Choroid plexus epithelial cell (primary cell): Measurements from ENCODE around the gene NEK10.

Experiments
- DNase-seq: peaks from one replicate; pipeline ENCODE4 v3.0.0-alpha.2; 2010; ENCODE audit warnings: low read depth
- H3K4me3 ChIP-seq: 2 replicates; pipeline ENCODE4 v1.5.1; 2011; ENCODE audit warnings: low read depth, mild to moderate bottlenecking, control low read depth, low read length, moderate library complexity
- TF ChIP-seq, protein P1 (sequence below): conservative IDR thresholded peaks from 2 replicates; pipeline ENCODE4 v1.5.1; 2011; ENCODE audit warnings: low read depth, mild to moderate bottlenecking, control low read depth, inconsistent platforms, low read length, moderate library complexity

NEK10 gene

DNA sequence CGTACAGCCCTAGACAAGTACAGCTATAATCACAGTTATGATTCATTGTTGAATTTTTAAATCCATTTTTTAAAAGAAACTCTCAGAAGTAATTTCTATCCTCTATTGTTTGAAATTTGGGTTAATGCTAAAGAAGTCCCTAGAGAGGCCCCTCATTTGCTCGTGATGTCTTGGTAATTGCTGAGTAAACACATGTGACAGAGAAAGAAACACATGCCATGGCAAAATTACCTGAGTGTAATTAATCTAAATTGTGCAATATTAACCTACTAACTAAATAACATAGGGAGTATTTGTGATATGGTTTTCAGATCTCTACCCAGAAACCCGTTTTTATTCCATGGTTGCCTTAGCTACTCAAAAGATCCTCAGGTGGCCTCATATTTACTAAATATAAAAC lies 10.8 kb downstream of the NEK10 start:
- no peak overlapping the region for H3K4me3 ChIP-seq
- TF ChIP-seq, protein P1, sequence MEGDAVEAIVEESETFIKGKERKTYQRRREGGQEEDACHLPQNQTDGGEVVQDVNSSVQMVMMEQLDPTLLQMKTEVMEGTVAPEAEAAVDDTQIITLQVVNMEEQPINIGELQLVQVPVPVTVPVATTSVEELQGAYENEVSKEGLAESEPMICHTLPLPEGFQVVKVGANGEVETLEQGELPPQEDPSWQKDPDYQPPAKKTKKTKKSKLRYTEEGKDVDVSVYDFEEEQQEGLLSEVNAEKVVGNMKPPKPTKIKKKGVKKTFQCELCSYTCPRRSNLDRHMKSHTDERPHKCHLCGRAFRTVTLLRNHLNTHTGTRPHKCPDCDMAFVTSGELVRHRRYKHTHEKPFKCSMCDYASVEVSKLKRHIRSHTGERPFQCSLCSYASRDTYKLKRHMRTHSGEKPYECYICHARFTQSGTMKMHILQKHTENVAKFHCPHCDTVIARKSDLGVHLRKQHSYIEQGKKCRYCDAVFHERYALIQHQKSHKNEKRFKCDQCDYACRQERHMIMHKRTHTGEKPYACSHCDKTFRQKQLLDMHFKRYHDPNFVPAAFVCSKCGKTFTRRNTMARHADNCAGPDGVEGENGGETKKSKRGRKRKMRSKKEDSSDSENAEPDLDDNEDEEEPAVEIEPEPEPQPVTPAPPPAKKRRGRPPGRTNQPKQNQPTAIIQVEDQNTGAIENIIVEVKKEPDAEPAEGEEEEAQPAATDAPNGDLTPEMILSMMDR: no peak
- DNase-seq: no peak

DNA sequence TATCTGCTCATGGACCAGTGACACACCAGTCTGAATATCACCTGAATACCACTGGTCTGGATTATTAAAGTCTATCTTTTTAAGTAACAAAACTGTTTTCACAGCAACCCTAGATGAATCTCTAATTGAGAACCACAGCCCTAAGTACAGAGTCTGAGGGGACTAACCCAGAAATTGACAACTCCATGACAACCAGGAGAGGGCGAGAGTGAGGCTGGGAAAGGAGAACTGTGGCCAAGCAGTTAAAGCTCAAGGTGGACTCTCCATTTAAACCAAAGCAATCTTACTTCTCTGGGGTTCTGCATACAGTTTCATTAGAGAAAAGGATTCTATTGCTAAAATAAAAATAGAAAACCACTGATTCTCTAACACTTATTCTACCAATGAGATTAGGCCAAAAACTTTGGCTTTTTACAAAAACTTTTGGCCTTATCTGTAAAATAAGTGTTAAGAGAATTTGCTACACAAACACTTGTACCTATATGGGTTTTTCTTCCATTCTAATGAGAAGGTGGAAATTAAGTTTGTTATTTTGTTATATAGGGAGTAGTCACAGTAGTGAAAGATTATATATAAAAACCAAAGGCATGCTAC lies 11.4 kb downstream of the NEK10 start:
- DNase-seq: peak; percentile 85
- TF ChIP-seq, protein P1: peak; percentile 90

DNA sequence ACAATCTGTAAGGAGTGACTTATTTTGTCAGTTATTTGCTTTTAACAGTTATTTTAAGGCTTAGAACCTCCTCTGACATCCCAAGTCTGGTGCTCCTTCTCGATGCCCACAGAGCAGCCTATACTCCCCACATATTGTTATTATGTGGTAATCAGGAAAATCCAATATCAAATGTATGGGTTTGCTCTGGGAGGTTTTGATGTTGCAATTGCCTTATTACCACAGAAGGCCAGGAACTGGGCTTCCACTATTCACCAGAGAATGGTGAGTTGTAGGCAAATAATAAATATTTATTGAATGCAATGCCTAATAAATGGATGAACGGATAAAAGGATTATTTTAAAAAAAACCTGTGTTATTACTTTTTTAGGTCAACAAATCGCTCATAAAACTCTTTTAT lies 12.2 kb downstream of the NEK10 start:
- no peak overlapping the region for H3K4me3 ChIP-seq
- TF ChIP-seq, protein P1: no peak
- peak; percentile 33 for DNase-seq

More for the DNA sequence above, 11.4 kb downstream of the NEK10 start:
- H3K4me3 ChIP-seq: no peak overlapping the region

DNA sequence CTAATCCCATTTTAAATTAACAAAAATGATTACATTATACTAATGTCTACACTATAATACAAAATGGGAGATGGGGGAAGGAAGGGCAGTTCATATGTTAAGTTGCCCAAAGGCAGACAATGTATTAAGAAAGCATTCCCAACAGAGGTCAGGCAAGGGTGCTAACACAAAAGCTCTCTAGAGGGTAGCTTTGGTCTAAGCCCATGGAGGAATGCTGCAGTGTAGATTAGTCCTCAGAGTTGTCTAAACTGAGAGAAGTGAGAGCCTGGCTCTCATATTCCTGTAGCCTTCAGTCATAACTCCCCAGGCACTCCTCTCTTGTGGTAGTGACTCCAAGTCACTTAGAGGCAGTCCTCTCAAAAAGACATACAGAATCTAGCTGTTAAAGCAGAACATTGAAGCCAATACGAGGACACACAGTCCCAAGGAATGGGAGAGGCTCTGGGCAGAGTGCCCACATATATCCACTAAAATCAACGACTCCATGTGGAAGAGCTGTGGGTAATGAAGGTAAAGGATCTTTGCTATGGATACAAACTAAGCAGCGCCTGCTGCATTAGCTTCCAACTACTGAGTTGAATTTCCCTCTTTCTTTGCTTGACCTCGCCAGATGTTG lies 14.5 kb downstream of the NEK10 start:
- no peak overlapping the region for H3K4me3 ChIP-seq
- TF ChIP-seq, protein P1: no peak
- no peak for DNase-seq

DNA sequence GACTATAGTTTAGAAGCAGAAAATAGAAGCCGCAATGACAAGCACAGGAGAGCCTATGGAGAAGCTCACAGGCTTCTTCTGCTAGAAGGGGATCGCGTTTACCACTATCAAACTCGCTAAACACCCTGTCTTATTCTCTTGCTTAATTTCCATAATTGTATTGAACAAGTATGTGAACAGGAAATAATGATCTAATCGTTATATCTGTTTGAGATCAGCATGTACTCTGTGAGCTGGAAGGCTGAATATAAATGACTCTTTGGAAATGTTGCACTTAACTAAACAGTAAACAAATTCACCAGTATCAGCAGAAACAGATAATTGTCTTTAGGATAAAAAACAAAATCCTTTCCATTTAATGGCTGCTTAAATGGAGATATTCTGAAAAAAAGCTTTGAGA lies 15.0 kb downstream of the NEK10 start:
- TF ChIP-seq, protein P1: no peak
- H3K4me3 ChIP-seq: no peak overlapping the region
- DNase-seq: peak; percentile 24

DNA sequence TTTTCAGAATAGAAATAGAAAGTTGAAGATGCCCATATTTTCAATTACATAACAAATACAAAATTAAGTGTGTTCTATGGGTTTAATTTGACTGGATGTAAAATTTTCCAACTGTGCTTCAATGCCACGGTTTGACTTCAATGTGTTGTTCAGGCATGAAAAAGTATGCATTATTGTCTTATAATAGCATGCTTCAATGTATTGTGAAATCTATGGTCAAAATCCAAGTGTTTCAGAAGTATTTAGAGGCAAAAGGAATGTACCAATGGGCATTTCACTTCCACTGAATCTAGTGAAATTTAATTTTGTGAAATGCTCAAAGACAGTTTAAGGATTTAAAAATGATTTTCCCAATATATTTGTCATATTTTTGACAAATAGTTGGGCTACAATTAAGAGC lies 16.0 kb downstream of the NEK10 start:
- peak; percentile 66 for DNase-seq
- TF ChIP-seq, protein P1: no peak
- no peak overlapping the region for H3K4me3 ChIP-seq

DNA sequence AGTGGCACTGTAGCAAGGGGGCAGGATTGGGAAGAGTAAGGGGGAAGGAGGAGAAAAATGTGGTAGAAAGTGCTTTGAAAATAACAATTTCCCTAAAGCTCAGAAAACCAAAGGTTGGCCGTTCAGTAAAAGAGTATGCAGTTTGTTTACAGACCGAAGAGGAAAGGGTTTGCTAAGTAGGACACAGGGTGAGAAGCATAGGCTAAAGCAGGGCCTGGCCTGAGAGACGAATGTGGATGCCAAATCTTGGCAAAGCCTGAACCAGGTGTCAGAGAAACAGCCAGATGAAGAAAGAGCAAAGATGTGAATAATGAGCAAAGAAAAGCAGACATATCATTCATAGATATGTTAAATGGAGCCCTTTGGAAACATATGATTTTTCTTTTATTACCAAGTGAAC lies 17.1 kb downstream of the NEK10 start:
- DNase-seq: no peak
- TF ChIP-seq, protein P1: no peak

More for the DNA sequence above, 17.1 kb downstream of the NEK10 start:
- H3K4me3 ChIP-seq: no peak overlapping the region
